A673 (cell line): ENCODE results near the gene TRAF4. TPM values are rescaled to one million over a fixed set of nuclear protein-coding genes. Genes with fewer than 3 reads are reported as not detected.
"Not testable (repeated sequence)": the region's sequence is repeated elsewhere in the genome, so short reads cannot be mapped to it uniquely, and the experiment has no call there.

Experiments used
- BruUV-seq: library from RNA; stranded (reverse); fragments of 400-500 nt; replicated peaks from 2 replicates; lab custom pipeline; 2021; lab: Mats Ljungman, UMichigan
- CTCF ChIA-PET: fragments of 300-600 bp; sonication (Branson Sonifier 250); formaldehyde crosslinking; loops from one replicate; lab custom pipeline; 2022; ENCODE audit warnings: antibody characterized with exemption; lab: Charles Lee
- POLR2A ChIA-PET: fragments of 300-600 bp; sonication (Branson Sonifier 250); formaldehyde crosslinking; loops from one replicate; lab custom pipeline; 2022; ENCODE audit warnings: antibody characterized with exemption; ENCODE audit not compliant: low non-redundant PET; lab: Charles Lee
- DNase-seq: peaks from one replicate; pipeline ENCODE4 v3.0.0-alpha.2; 2015; ENCODE audit warnings: low spot score
- H3K27ac ChIP-seq: fragments of 200-600 bp; sonication (generic); 2 replicates; pipeline ENCODE4 v1.5.1; 2016; ENCODE audit warnings: mixed run types, low read depth, mild to moderate bottlenecking, mixed read lengths, antibody characterized with exemption, low read length; ENCODE audit not compliant: poor library complexity, severe bottlenecking
- H3K27me3 ChIP-seq: fragments of 200-600 bp; sonication (generic); replicated peaks from 2 replicates; pipeline ENCODE4 v1.6.1; 2017; ENCODE audit warnings: mixed run types, low read depth, mild to moderate bottlenecking, mixed read lengths, antibody characterized with exemption, low read length; ENCODE audit not compliant: insufficient read depth, poor library complexity
- H3K36me3 ChIP-seq: fragments of 200-600 bp; sonication (generic); 2 replicates; pipeline ENCODE4 v1.6.1; 2016; ENCODE audit warnings: mixed run types, mild to moderate bottlenecking, mixed read lengths, antibody characterized with exemption, low read length; ENCODE audit not compliant: insufficient read depth, poor library complexity, severe bottlenecking
- H3K4me1 ChIP-seq: fragments of 200-600 bp; sonication (generic); 2 replicates; pipeline ENCODE4 v1.6.1; 2017; ENCODE audit warnings: mixed run types, mild to moderate bottlenecking, mixed read lengths, antibody characterized with exemption, low read length; ENCODE audit not compliant: insufficient read depth, poor library complexity, severe bottlenecking
- H3K4me3 ChIP-seq: fragments of 200-600 bp; sonication (generic); 2 replicates; pipeline ENCODE4 v1.5.1; 2016; ENCODE audit warnings: low read depth, mixed run types, mild to moderate bottlenecking, mixed read lengths, low read length; ENCODE audit not compliant: poor library complexity, severe bottlenecking
- H3K9me3 ChIP-seq: fragments of 200-600 bp; sonication (generic); 2 replicates; pipeline ENCODE4 v1.6.1; 2016; ENCODE audit warnings: mixed run types, low read depth, mild to moderate bottlenecking, mixed read lengths, antibody characterized with exemption, low read length; ENCODE audit not compliant: poor library complexity, severe bottlenecking
- CTCF ChIP-seq: fragments of 300-800, 200-600 bp; sonication (generic); conservative IDR thresholded peaks from 2 replicates; pipeline ENCODE4 v1.5.1; 2017; ENCODE audit warnings: low read depth, mild to moderate bottlenecking, antibody characterized with exemption, low read length, moderate library complexity, mixed read lengths
- EZH2 ChIP-seq: fragments of 200-600 bp; sonication (generic); IDR thresholded peaks from 2 replicates; pipeline ENCODE4 v1.6.1; 2017; ENCODE audit warnings: borderline replicate concordance, low read depth, mild to moderate bottlenecking, mixed read lengths, antibody characterized with exemption, low read length; ENCODE audit not compliant: poor library complexity, severe bottlenecking
- intact Hi-C: fragments of 100-400 bp; cut with micrococcal nuclease; formaldehyde crosslinking; loops from one replicate; pipeline ENCODE4 v1.10.0; 2022; ENCODE audit not compliant: unreplicated experiment
- total RNA-seq: library from RNA; stranded (reverse); gene quantifications from 2 replicates; pipeline ENCODE4 v1.2.3, GENCODE V29; 2021

Gene TRAF4
- total RNA-seq, 1 experiment from 2014 or later: 128 TPM

- CTCF ChIA-PET: interaction anchor here (0.6 kb wide), 1 partner anchor 334 kb away, joined by 3 read pairs; no protein-coding TSS in a partner anchor
- TF ChIP-seq CTCF (no peak), EZH2 (no peak)
Measured at GRCh38 chr17:28783161-28783560, 39.4 kb downstream of the TRAF4 start.

GRCh38 chr17:28788100-28788499 lies 44.3 kb downstream of the TRAF4 start:
- DNase-seq: no peak
- no peaks in the 10 kb centered on the region for H3K27me3 ChIP-seq
- ChIA-PET POLR2A (no interaction called here), CTCF (interaction anchor here (1.0 kb wide), 1 partner anchor 25 kb away, joined by 3 read pairs; no protein-coding TSS in a partner anchor)
- no peaks in the 10 kb centered on the region for H3K9me3 ChIP-seq
- no peak for TF ChIP-seq CTCF
- no peak overlapping the region for H3K4me3 ChIP-seq
- BruUV-seq: no TSS peak
- intact Hi-C loops: no loop called here
- no peaks in the 10 kb centered on the region for H3K36me3 ChIP-seq
- peaks cover under 1% of the 10 kb centered on the region for H3K4me1 ChIP-seq
- no peak overlapping the region for H3K27ac ChIP-seq

More at GRCh38 chr17:28783161-28783560, 39.4 kb downstream of the TRAF4 start:
- no peak for DNase-seq
- Histone ChIP-seq H3K36me3 (peaks cover 3% of the 10 kb centered on the region), H3K4me1 (peaks cover 4% of the 10 kb centered on the region), H3K27me3 (no peaks in the 10 kb centered on the region), H3K9me3 (no peaks in the 10 kb centered on the region), H3K4me3 (no peak overlapping the region), H3K27ac (no peak overlapping the region)
- POLR2A ChIA-PET: no interaction called here
- no TSS peak for BruUV-seq
- intact Hi-C loops: no loop called here

GRCh38 chr17:28792877-28793661 lies 49.3 kb downstream of the TRAF4 start:
- peak; percentile 47 for DNase-seq
- no peak overlapping the region for H3K4me3 ChIP-seq
- peaks cover 19% of the 10 kb centered on the region for H3K4me1 ChIP-seq
- no peaks in the 10 kb centered on the region for H3K9me3 ChIP-seq
- ChIA-PET POLR2A (no interaction called here), CTCF (no interaction called here)
- BruUV-seq: no TSS peak
- intact Hi-C loops: loop anchor here (10.0 kb wide), 1 partner anchor 62 kb away; the partner anchor contains the start of gene ERAL1
- no peaks in the 10 kb centered on the region for H3K27me3 ChIP-seq
- H3K36me3 ChIP-seq: no peaks in the 10 kb centered on the region
- no peak overlapping the region for H3K27ac ChIP-seq
- TF ChIP-seq EZH2: no peak

GRCh38 chr17:28794846-28795441 lies 51.1 kb downstream of the TRAF4 start:
- peaks cover 19% of the 10 kb centered on the region for H3K4me1 ChIP-seq
- H3K4me3 ChIP-seq, DNase-seq, CTCF ChIA-PET, H3K36me3 ChIP-seq, H3K27ac ChIP-seq, POLR2A ChIA-PET, BruUV-seq, H3K9me3 ChIP-seq, H3K27me3 ChIP-seq: not testable (repeated sequence)
- intact Hi-C loops: loop anchor here (5.0 to 10.0 kb wide), 2 partner anchors 33 to 60 kb away; partner anchors contain the start of gene ERAL1
